HG02943 (cell line): Measurements from ENCODE around the gene HOXA9.

Experiments
- ATAC-seq: cut with Tn5 transposase; IDR thresholded peaks from one replicate; pipeline ENCODE4 v1.9.1; 2021; ENCODE audit warnings: mild to moderate bottlenecking, low read depth, moderate library complexity; ENCODE audit not compliant: unreplicated experiment

The HOXA9 gene

GRCh38 chr7:27201580-27202017 lies 36.3 kb upstream of the HOXA9 start:
- no peak for ATAC-seq

DNA sequence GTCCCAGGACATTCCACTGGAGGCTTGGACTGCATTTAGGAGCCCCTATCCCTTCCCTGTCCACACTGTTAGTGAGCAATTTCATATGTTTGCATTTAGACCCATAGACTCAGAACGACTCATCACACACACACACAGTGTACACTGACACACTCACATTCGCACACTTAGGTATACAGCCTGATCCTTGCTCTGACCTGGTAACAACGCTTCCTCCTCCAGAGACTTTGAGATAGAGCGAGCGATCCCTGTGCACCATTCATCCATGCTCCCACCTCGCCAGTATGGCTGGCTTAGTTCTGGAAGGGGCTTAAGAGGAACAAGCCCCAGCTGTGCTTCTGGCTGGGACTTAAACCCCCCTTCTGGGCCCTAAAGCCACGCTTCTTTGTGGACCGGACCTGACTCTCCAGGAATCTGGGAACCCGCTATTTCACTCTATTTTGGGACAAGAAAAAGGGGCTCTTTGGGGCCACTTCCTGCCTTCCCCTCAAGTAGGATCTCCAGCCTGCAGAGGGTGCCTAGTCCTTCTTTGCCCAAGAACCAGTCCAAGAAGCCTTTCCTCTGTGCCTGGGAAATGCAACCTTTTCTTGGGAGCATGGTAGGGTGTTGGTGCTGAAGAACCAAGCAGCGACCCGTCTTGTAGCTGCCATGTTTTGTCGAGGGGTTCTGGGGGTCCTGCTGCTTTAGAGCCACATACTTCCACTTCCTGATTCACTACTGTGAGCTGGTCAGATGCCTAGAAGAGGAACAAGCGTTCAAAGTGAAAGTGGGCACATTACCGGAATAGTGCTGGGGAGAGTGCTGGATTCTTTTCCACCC lies 35.6 kb upstream of the HOXA9 start:
- no peak for ATAC-seq

DNA sequence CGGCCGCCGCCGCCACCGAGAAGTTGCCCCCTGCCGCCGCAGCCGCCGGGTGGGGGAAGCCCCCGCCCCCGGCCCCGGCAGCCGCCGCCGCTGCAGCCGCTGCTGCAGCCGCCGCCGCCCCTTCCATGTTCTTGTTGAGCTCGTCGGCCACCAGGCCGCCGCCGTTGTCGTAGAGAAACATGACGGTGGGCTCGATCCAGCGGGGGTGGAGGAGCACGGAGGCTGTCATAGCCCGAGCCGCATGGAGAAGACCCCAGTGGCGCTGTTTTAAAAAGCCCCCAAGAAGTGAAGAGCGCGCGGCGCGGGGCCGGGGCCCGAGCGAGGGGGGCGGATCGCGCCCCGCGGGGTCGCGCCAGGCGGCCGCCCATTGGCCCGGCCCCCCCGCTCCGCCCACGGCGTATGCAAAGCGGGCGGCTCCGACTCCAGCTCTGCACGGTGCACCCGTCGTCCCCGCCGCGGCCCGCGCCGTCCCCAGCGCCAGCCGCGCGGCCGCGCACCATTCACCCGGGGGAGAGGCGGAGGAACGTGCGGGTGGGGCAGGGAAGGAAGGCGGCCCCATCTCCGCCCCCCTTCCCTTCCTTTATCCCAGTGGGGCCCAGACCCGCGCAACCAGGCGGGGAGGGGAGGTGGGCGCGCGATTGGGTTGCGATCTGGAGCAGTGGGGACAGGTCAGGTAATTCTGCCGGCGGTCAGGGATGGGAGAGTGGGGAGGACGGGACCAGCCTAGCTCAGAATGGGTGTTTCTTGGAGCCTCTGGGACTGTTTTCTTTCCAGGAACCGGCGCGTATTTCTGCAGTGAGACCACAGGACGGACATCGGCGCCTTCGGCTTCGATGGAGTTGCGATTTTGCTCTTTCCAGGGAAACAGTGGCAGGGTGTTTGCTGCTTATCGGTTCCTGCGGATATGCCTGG lies 34.8 kb upstream of the HOXA9 start, which contains the start of gene HOXA13:
TSS of gene HOXA13 (minus strand) at position 243 of the 912 bp plus-strand sequence. CDS start at position 229, 14 bp downstream.
- no peak for ATAC-seq

DNA sequence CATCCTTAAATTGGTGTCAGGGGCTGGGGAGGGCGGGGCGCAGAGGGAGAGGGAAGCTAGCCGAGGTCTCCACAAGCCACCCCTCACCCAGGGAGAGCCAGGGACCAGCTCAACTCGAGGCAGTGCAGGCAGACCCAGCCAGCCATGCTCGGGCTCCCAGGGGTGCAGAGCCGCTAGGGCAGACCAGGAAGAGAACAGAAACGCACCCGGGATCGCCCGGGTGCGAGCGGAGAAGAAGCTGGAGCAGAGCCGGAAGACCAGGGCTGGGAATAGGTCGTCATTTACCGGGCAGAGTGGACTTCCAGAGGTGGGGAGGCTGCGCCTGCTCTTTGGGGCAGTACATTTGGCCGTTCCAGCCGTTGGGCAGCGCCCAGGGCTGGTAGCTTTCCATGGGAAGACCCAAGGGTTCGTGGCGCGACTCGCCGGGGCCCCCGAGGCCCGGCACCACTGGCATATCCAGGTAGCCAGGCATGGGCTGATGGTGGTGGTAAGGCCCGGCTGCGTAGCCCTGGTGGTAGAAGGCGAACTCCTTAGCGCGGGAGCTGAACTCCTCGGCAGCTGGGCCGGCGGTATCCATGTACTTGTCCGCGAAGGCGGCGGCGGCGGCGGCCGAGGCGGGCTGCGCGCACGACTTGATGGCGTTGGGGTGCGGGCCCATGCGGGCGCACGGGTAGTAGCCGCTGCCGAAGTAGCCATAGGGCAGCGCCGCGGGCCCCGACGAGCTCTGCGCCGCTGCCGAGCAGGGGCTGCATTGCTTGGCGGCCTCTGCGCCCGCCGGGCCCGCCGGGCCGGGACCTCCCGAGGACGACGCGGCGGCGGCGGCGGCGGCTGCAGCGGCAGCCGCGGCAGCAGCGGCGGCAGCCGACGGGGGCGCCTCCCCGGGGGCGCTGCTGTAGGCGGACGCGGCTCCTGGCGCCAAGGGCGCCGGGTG lies 33.8 kb upstream of the HOXA9 start:
- ATAC-seq, result no peak

DNA sequence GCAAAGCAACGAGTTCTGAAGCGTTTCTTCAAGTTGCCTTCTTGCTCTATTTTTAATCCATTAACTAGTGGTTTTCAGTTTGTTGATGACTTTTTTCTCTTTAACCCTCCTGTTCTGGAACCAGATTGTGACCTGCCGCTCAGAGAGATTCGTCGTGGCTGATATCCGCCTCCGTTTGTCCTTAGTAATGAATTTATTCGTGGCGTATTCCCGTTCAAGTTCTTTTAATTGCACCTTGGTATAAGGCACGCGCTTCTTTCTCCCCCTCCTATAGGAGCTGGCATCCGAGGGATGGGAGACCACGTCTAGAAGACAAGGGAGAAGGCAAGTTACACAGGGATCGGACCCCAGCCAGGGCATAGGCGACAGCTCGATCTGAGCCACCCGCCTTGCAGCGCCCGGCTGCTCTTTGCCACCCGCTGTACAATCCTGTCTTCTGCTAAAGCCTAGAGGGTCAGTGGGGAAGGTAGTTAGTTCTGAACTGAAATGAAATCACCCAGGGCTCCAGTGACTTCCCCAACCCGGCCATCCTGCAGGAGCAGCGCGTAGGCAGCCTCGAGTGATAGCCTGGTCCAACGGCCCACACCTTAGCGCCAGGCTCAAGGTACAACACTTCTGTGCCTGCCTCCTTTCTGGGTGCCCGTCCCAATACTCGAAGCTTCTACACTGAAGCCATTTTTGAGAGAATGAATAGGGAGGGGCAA lies 33.0 kb upstream of the HOXA9 start:
- ATAC-seq, result no peak

DNA sequence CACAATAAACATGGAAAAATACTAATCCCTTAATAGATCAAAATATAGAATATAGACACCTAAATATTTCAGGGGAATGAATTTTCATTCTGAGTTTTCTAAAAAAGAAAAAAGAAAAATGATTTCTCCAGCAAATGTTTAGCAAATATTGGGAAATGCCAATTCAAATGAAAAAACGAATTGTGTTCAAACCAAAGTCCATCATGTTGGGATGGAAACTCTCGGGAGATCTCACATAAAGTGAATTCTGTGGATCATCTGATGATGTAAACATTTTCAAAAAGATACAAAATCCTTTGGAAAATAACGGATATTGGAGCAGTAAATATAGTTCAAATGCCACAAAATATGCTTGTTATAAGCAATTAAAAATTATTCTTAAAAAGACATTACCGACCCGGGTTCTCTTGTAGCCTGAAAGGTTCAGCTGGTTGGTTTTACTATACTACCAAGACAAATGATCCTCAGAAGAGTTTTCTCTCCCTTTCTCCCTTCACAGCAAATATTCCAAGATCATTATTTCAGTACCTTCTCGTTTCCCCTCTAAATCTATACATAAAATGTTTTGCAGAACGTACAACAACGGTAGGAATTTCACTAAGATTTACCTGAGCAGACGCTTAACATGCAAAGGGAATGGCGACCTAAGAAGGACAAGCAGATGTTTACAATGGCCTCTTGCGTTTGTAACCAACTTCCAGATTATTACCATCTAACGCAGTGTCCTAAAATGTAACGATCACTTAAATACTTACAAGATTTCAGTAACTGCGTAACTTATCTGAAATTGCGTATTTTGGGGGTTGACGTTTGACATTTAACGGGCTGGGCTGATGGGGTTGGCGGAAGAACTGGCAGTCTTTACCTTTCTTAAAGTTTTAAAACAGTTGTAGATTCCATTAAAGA lies 32.1 kb upstream of the HOXA9 start:
- no peak for ATAC-seq

DNA sequence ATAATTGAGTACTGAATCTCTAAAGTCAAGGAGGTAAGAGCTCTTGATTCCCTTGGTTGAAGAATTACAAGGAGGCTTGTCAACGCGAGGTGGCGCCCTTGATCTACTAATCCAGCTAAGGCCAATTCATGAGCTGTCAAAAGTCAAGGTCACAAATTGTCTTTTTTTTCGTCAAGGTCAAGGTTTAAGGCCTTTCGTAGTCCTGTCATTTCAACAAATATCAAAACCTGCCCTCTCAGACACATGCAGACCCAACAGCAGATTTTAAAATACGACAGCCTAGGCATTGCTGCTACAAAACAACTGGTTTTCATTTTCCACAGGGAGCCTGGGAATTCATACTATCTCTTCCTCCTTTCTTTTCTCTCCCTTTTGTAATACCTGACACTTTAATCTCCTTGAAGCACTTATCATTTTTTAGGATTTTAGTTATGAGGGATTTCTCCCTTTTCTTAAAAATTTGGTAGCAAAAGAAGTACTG lies 31.0 kb upstream of the HOXA9 start:
- ATAC-seq, result no peak

DNA sequence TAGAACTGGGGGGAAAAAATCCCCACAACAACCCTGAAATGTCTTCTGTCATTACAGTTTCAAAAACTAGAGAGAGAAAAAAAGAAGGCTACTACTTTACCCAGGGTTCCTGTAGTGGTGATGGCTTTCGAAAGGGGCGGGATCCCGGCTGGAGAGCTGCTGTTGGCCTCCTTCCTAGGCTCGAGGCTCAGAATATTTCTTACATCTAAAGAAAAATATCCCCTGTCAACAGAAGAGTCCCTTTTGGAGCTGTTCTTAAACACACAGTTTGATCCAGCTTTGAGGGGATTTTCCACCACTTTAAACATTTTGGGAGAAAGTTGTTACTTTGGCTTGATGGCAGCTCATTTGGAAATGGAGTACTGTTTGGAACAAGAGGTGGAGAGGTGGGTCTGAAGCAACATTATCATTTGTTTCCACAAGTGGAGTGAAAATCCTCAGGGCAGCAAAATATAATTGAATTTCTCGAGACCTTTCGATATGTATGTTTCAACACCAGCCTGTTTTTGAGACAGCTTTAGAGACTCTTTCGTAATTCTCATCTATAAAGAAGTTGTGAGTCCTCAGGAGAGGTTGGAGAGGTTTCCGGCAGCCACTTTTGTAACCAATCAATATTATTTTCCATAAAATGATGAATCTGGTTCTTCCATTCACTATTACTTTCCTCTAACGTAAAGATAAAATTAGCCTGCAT lies 29.5 kb upstream of the HOXA9 start:
- no peak for ATAC-seq

DNA sequence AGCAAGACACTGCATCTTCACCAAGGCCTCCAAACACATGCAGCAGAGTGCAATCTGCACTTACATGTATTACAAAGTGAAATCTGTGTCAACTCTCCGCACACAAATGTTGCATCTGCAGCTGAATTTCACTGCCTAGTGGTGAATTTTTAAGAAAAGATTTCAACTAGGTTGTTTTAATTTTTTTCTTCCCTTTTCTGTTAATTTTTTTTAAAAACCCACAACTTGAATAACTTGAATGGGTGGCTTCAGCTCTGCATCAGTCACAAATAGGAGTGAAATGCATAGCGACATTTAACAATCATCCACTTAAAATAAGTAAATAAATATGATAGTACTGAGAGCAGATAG lies 28.6 kb upstream of the HOXA9 start:
- ATAC-seq, result no peak

GRCh38 chr7:27193335-27194001 lies 28.1 kb upstream of the HOXA9 start:
- no peak for ATAC-seq

- no peak for ATAC-seq
Measured at GRCh38 chr7:27192546-27193334, 27.4 kb upstream of the HOXA9 start.

- ATAC-seq, result no peak
Measured at GRCh38 chr7:27191833-27192545, 26.7 kb upstream of the HOXA9 start.

DNA sequence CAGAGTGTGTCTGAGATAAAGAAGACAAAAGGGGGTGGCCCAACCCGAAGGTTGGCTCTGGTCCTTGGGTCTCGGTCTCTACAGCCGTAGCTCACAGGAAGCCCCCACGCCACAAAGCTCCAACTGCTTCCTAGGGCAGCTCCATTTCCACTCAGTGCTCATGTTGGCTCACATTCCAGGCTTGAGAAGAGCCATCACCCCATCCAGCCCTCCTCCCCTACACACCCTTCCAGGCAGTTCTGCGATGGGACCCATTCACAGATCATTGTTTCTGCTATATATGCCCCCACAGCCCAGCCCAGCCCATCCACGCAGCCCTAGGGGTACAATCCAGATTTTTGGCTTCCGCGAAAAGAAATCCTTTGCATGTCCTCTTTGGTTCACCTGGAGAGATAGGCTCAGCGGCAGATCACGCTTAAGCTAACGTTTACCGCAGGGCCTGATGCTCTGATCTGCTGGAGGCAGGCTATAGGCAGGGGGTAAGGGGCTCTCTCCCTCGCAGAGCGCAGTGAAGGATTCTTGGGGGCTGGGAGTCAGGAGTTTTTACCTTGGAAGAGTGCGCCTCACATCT lies 25.9 kb upstream of the HOXA9 start:
- no peak for ATAC-seq

DNA sequence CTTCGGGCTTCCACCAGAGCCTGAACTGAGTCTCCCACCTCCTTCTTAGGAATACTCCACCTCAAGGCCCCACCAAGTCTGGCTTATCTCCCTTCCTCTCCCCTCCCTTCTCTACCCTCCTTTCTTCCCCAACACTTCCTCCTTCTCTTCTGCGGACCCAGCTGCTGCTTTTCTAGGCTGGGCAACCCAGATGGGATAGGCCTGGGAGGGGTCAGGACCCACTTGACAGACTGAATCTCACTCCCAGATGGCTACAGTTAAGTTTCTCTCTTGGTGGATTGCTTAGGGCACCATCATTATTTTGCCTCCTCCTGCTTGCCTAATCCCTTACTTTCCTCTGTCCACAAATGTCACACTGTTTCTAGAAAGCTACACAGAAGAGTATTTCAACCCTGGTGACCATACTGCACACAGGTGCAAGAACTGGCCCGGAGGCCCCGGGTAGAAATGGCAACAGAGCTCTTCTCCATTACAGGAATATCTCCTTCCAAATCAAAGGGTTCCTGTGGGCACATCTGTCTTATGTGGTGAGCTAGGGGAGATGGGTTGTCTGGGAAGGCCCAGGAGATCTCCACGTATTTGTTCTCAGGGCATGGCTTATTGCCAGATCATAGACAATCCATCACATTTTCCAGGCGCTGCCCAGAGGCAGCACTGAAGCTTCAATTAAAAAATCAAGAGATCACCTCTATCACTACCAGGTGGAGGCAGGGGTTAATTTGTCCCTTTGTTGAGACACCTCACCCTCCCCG lies 24.8 kb upstream of the HOXA9 start:
- ATAC-seq, result no peak
